AG09319 (cell line): ENCODE results near the gene KCNJ13.

Experiments
- DNase-seq: peaks from one replicate; pipeline ENCODE4 v3.0.0-alpha.2; 2010; ENCODE audit warnings: low read depth; ENCODE audit errors: extremely low read depth
- TF ChIP-seq, protein P1 (sequence below): IDR thresholded peaks from 2 replicates; pipeline ENCODE4 v1.5.1; 2011; ENCODE audit warnings: low read depth, mild to moderate bottlenecking, inconsistent platforms, low read length, moderate library complexity

The KCNJ13 gene

DNA sequence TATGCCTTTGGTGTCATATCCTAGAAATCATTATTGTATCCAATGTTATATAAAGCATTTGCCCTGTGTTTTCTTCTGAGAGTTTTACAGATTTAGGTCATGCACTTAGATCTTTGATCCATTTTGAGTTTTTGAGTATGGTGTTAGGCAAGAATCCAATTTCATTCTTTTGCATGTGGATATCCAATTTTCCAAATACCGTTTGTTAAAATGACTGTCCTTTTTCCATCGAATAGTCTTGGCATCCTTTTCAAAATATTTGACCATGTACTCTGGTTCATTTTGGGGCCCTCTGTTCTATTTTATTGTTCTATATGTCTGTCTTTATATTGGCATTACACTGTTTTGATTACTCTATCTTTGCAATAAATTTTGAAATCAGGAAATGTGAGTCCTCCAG is 23.8 kb upstream of the KCNJ13 start:
- no peak for DNase-seq
- TF ChIP-seq, protein P1, sequence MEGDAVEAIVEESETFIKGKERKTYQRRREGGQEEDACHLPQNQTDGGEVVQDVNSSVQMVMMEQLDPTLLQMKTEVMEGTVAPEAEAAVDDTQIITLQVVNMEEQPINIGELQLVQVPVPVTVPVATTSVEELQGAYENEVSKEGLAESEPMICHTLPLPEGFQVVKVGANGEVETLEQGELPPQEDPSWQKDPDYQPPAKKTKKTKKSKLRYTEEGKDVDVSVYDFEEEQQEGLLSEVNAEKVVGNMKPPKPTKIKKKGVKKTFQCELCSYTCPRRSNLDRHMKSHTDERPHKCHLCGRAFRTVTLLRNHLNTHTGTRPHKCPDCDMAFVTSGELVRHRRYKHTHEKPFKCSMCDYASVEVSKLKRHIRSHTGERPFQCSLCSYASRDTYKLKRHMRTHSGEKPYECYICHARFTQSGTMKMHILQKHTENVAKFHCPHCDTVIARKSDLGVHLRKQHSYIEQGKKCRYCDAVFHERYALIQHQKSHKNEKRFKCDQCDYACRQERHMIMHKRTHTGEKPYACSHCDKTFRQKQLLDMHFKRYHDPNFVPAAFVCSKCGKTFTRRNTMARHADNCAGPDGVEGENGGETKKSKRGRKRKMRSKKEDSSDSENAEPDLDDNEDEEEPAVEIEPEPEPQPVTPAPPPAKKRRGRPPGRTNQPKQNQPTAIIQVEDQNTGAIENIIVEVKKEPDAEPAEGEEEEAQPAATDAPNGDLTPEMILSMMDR: no peak

DNA sequence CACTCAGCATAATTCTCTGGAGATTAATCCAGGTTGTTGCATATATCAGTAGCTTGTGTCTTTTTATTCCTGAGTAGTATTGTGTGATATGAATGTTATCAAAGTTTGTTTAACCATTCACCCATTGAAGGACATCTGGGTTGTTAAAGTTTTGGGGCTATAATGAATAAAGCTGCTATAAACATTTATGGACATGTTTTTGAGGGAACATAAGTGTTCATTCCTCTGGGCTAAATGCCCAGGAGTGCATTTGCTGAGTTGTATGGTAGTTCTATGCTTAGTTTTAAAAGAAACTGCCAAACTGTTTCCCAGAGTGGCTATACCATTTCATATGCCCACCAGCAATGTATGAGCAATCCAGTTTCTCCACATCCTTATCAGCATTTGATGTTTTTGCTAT is 21.8 kb upstream of the KCNJ13 start:
- no peak for DNase-seq
- TF ChIP-seq, protein P1: no peak

DNA sequence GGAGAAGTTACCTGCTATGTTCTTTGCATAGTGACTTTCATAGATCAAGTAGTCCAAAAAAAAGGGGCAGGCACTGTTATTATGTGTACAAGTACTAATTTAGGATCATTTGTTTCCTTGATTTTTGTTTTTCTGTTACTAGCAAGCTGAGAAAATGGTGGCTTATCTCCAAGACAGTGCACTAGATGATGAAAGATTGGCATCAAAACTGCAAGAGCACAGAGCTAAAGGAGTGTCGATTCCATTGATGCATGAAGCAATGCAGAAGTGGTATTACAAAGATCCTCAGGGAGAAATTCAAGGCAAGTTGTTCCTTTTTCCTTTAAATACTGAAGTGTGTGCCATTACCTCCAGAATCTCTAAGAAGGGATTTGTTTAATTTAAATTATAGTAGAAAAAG is 19.6 kb upstream of the KCNJ13 start:
- peak; percentile 77 for DNase-seq
- TF ChIP-seq, protein P1: no peak

DNA sequence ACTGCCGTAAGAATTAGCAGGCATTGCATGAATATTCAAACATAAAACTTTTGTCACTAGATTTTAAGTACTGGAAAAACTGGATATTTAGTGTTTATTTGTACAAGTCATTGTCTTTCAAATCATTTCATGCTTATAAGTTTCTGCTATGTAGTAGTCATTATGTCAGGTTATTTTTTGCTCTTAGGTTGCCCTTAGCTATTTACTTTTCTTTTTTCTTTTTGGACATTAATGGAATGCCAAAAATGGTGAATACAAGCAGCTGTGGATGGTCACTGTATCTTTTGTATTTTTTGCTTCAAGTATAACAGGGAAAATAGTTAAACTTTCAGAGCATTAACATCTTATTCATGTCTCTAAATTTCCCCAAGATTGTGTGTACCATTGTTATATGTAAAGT is 18.6 kb upstream of the KCNJ13 start:
- TF ChIP-seq, protein P1: no peak
- no peak for DNase-seq

DNA sequence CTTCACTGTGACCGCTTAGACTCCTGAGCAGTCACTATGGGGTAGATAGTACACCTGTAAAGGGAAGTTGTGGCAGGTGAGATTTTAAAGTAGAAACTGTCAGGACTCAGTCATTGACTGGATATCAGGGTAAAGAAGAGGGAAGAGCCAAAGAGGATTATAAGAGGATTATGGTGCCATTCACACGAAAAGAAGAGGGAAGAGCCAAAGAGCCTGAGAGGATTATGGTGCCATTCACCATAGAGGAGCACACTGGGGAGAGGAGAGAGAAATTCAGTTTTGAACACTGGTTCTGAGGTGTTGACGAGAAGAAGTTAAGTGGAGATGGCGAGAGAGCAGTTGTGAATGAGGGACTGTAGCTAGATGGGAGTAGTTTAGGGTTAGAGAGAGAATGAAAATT is 16.9 kb upstream of the KCNJ13 start:
- no peak for DNase-seq
- TF ChIP-seq, protein P1: no peak

DNA sequence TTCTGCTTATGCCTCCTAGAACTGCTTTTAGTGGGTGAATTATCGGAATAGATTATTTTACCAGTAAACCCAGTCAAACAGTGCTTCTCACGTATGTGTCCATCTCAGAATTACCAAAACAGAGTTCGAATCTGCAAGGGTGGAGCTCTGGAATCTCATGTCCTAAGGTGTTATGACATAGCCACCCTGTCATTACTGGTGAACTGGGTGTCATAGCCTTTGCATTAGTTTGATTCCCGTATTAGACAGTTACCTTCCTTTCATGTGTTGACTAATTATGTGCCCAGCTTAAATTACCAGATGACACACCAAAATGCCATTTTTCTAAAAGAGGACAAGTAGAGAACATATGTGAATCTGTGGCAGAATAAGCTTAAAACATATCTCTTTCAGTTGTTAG is 15.2 kb upstream of the KCNJ13 start:
- DNase-seq: no peak
- TF ChIP-seq, protein P1: no peak

DNA sequence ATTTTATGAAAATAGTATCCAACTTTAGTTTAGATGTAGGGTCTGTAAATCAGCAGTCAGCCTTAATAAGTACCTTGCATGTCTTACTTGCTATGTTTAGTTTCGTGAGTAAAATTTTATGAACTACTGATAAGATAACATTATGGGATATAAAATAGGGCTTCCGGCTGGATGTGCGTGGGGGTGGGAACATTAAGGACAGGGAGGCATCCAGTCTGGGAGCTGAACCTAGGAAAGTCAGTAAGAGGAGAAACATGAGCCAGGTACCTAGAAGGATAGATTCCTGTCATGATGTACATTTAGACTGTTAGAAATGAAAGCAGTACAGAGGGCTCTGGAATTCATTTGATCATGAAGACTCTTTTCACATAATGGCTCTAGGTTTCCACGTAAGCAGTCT is 12.7 kb upstream of the KCNJ13 start:
- no peak for DNase-seq
- TF ChIP-seq, protein P1: no peak
